Uterus (tissue), 4 donors: ENCODE data around the gene ARL4C. TPM values are rescaled to one million over a fixed set of nuclear protein-coding genes. Genes with fewer than 3 reads are reported as not detected.

Experiments used
- DNase-seq, 2 donors: peaks; one replicate each; pipeline ENCODE4 v3.0.0-alpha.2; 2019 to 2020
- H3K27ac ChIP-seq, 2 donors: fragments of 200-600 bp; sonication (generic); 1 replicate in 1 of 2; 2 replicates in 1 of 2; pipeline ENCODE4 v1.5.1; 2016 to 2018
- H3K27me3 ChIP-seq, 2 donors: fragments of 200-600 bp; sonication (generic); one replicate each; pipeline ENCODE4 v1.5.1; 2018 to 2019; ENCODE audit warnings: control low read depth in 1 of 2
- H3K36me3 ChIP-seq, 2 donors: fragments of 200-600 bp; sonication (generic); one replicate each; pipeline ENCODE4 v1.5.1; 2019; ENCODE audit warnings: control low read depth in 1 of 2
- H3K4me1 ChIP-seq, 2 donors: fragments of 200-600 bp; sonication (generic); one replicate each; pipeline ENCODE4 v1.5.1; 2018 to 2019; ENCODE audit warnings: control low read depth in 1 of 2
- H3K4me3 ChIP-seq, 2 donors: fragments of 200-600 bp; sonication (generic); 1 replicate in 1 of 2; 2 replicates in 1 of 2; pipeline ENCODE4 v1.5.1; 2018 to 2019; ENCODE audit warnings: mild to moderate bottlenecking in 1 of 2
- H3K9me3 ChIP-seq, 2 donors: fragments of 200-600 bp; sonication (generic); one replicate each; pipeline ENCODE4 v1.5.1; 2019; ENCODE audit warnings: control low read depth in 1 of 2
- CTCF ChIP-seq, 4 experiments: fragments of 200-600 bp in 2 of 4; fragments of 450-650 bp in 2 of 4; sonication (generic) in 2 of 4; IDR thresholded peaks; one replicate each; pipeline ENCODE4 v1.5.1; 2016 to 2019; ENCODE audit warnings: antibody characterized with exemption in 4 of 4, mild to moderate bottlenecking in 2 of 4, moderate library complexity in 1 of 4
- POLR2A ChIP-seq, 2 donors: fragments of 450-650 bp; IDR thresholded peaks; one replicate each; pipeline ENCODE4 v1.6.1; 2016; ENCODE audit warnings: antibody characterized with exemption in 2 of 2, mild to moderate bottlenecking in 1 of 2, moderate library complexity in 1 of 2
- intact Hi-C: fragments of 100-400 bp; cut with DNase I; formaldehyde crosslinking; loops from one replicate; pipeline ENCODE4 v1.15.1; 2023; ENCODE audit warnings: low total_unique reads
- total RNA-seq, 4 donors: library from RNA; depleted of rRNA in 3 of 4; stranded (reverse); fragments of >200 nt in 3 of 4; gene quantifications; one replicate each; pipeline versions ENCODE4 v1.1.0 to v1.2.4, GENCODE V29; 2014 to 2023
- donor health status: DM: yes; HTN: yes; CAD: no.

The ARL4C gene
- total RNA-seq, result 10 to 100 TPM in 1 of 4 donors, 1 to 10 TPM in 2, not detected in 1; 3.0 to 15.6 (median 3.1) TPM

GRCh38 chr2:234496835-234497593 is at the start of gene ARL4C:
Gene ARL4C (minus strand): TSS chr2:234497081. CDS start chr2:234496586, 495 bp downstream.
- intact Hi-C loops, result no loop called here
- Histone ChIP-seq H3K36me3 (no peaks in the 10 kb centered on the region), H3K4me1 (peaks cover 0 to 4% of the 10 kb centered on the region in 2 donors), H3K9me3 (no peaks in the 10 kb centered on the region), H3K4me3 (peak within 1 kb of the TSS; percentile 31 to 53), H3K27ac (peak within 1 kb of the TSS; percentile 62 to 70), H3K27me3 (no peaks in the 10 kb centered on the region)
- peak; percentile 24 to 67 for DNase-seq
- TF ChIP-seq CTCF (IDR thresholded peaks at IDR 0.05) (no peak), POLR2A (IDR thresholded peaks at IDR 0.05) (peak; percentile 28 to 48)

GRCh38 chr2:234544659-234545611 is 48.1 kb upstream of the ARL4C start:
- Histone ChIP-seq H3K9me3 (no peaks in the 10 kb centered on the region), H3K27me3 (no peaks in the 10 kb centered on the region), H3K4me1 (no peaks in the 10 kb centered on the region), H3K4me3 (no peak overlapping the region), H3K27ac (no peak overlapping the region), H3K36me3 (no peaks in the 10 kb centered on the region)
- peak; percentile 64 to 88 (median 72) for TF ChIP-seq CTCF (IDR thresholded peaks at IDR 0.05)
- TF ChIP-seq POLR2A (IDR thresholded peaks at IDR 0.05), result no peak
- DNase-seq, result peak; percentile 31 to 48
- intact Hi-C loops, result no loop called here

GRCh38 chr2:234542742-234543141 is 45.9 kb upstream of the ARL4C start:
- no peaks in the 10 kb centered on the region for H3K9me3 ChIP-seq
- H3K4me3 ChIP-seq, result no peak overlapping the region
- no peak overlapping the region for H3K27ac ChIP-seq
- no peaks in the 10 kb centered on the region for H3K27me3 ChIP-seq
- no peak for TF ChIP-seq CTCF (IDR thresholded peaks at IDR 0.05)
- TF ChIP-seq POLR2A (IDR thresholded peaks at IDR 0.05), result no peak
- intact Hi-C loops, result no loop called here
- no peaks in the 10 kb centered on the region for H3K36me3 ChIP-seq
- H3K4me1 ChIP-seq, result no peaks in the 10 kb centered on the region
- DNase-seq, result no peak

GRCh38 chr2:234537929-234538328 is 41.0 kb upstream of the ARL4C start:
- no peaks in the 10 kb centered on the region for H3K4me1 ChIP-seq
- no peak overlapping the region for H3K4me3 ChIP-seq
- intact Hi-C loops, result no loop called here
- no peak for DNase-seq
- no peaks in the 10 kb centered on the region for H3K27me3 ChIP-seq
- H3K9me3 ChIP-seq, result no peaks in the 10 kb centered on the region
- TF ChIP-seq CTCF (IDR thresholded peaks at IDR 0.05) (no peak), POLR2A (IDR thresholded peaks at IDR 0.05) (no peak)
- no peaks in the 10 kb centered on the region for H3K36me3 ChIP-seq
- H3K27ac ChIP-seq, result no peak overlapping the region
